GM21360 (cell line): ENCODE measurements around the gene TPP1.

Source experiments
- ATAC-seq: cut with Tn5 transposase; IDR thresholded peaks from one replicate; pipeline ENCODE4 v1.9.1; 2021; ENCODE audit warnings: mild to moderate bottlenecking, moderate library complexity; ENCODE audit not compliant: unreplicated experiment

The TPP1 gene

GRCh38 chr11:6566704-6567370 lies 52.4 kb downstream of the TPP1 start:
- ATAC-seq: no peak

DNA sequence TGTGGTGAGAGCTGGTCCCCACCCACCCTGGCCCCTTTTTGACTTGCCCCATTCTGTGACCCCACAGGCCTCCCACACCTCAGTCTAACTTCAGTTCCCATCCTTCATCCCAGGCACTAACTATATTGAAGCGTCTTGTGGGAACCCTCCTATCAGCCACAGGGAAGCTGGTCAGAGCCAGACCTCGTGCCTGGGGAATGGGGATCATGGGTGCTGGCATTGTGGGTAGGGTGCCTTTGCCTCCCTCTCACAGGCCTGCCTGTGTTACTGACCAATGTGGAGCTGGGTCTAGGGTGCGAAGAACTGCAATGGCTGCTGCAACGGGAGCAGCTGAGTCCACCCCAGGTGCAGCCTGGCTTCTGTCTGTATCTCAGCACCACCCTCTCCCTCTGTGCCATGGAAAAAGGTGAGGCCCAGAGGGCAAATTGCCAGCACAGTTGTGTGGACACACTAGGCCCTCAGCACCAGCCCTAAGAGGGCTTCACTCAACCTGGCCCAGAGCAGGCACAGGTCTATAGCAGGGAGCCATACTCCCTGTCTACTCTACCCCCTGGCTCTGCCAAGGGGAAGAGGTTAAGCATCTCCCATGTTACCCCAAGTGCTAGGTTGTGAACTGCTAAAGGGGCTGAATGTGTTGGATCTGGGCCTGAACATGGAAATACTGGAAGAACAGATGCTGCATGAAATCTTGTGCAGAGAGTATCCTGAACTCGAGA lies 53.1 kb downstream of the TPP1 start:
- no peak for ATAC-seq

GRCh38 chr11:6565325-6565724 lies 53.9 kb downstream of the TPP1 start:
- ATAC-seq: no peak

- no peak for ATAC-seq
Measured at GRCh38 chr11:6563667-6564066, 55.6 kb downstream of the TPP1 start.

DNA sequence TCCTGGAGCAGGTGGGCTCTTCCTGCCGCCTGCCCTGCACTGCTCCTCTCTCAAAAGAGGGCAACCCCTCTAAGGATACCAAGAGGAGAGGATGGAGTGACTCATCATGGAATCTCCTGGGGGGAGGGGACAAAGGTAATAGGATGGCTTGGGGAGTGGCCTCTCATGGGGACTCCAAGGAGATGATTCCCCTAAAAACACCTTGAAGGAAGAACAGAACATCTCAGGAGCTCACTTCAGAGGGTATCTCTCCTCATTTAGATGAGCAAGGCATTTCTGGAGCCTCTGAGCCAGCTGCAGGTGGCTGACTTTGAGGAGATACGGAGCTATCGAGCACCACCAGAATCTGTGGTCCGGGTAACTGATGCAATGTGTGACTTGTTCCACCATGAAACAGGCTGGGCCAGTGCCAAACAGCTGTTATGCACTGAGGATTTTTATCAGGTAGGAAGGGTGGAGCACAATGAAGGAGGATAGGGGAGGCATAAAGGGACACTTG lies 56.1 kb downstream of the TPP1 start:
- no peak for ATAC-seq
